CD8-positive, alpha-beta memory T cell (primary cell): Measurements from ENCODE around the gene COPZ2. TPM values are rescaled to one million over a fixed set of nuclear protein-coding genes. Genes with fewer than 3 reads are reported as not detected.
"Not testable (repeated sequence)": the region's sequence is repeated elsewhere in the genome, so short reads cannot be mapped to it uniquely, and the experiment has no call there.

Source experiments
- CTCF ChIA-PET: fragments of 350-600 bp; sonication (Branson Sonifier 250); formaldehyde crosslinking; loops from one replicate; lab custom pipeline; 2021; ENCODE audit warnings: antibody characterized with exemption; lab: Charles Lee
- POLR2A ChIA-PET: fragments of 350-600 bp; sonication (Branson Sonifier 250); formaldehyde crosslinking; loops from one replicate; lab custom pipeline; 2021; ENCODE audit warnings: antibody characterized with exemption; lab: Charles Lee
- DNase-seq, 5 donors: peaks; one replicate each; pipeline versions ENCODE4 v3.0.0 to v3.0.0-alpha.2; 2020 to 2022; ENCODE audit warnings: mixed read lengths in 1 of 5
- H3K27ac ChIP-seq: one replicate; pipeline ENCODE4 v1.7.0; 2013; ENCODE audit warnings: low read depth, mild to moderate bottlenecking, low read length, moderate library complexity
- H3K27me3 ChIP-seq: 2 replicates; pipeline ENCODE4 v1.7.0; 2013; ENCODE audit warnings: low read length, mild to moderate bottlenecking; ENCODE audit not compliant: insufficient read depth, poor library complexity, severe bottlenecking
- H3K36me3 ChIP-seq: 2 replicates; pipeline ENCODE4 v1.7.0; 2013; ENCODE audit warnings: mild to moderate bottlenecking, low read length, moderate library complexity; ENCODE audit not compliant: insufficient read depth
- H3K4me1 ChIP-seq: 2 replicates; pipeline ENCODE4 v1.7.0; 2013; ENCODE audit warnings: mild to moderate bottlenecking, low read length, moderate library complexity; ENCODE audit not compliant: insufficient read depth
- H3K4me3 ChIP-seq: 2 replicates; pipeline ENCODE4 v1.7.0; 2013; ENCODE audit warnings: mild to moderate bottlenecking, low read length
- H3K9me3 ChIP-seq: 2 replicates; pipeline ENCODE4 v1.7.0; 2013; ENCODE audit warnings: mild to moderate bottlenecking, low read length
- H3K27ac Mint-ChIP-seq, 8 donors: one replicate each; pipeline ENCODE4 v1.8.0; 2020 to 2021; ENCODE audit warnings: mixed read lengths in 8 of 8, mild to moderate bottlenecking in 6 of 8, inconsistent platforms in 3 of 8, moderate library complexity in 3 of 8
- H3K27me3 Mint-ChIP-seq, 2 donors: one replicate each; pipeline ENCODE4 v1.8.0; 2020 to 2021; ENCODE audit warnings: mixed read lengths in 2 of 2, mild to moderate bottlenecking in 1 of 2, moderate library complexity in 1 of 2
- H3K36me3 Mint-ChIP-seq, 3 donors: one replicate each; pipeline ENCODE4 v1.8.0; 2020 to 2021; ENCODE audit warnings: mixed read lengths in 3 of 3, inconsistent platforms in 1 of 3, mild to moderate bottlenecking in 1 of 3
- H3K4me1 Mint-ChIP-seq, 3 donors: one replicate each; pipeline ENCODE4 v1.8.0; 2020 to 2021; ENCODE audit warnings: mixed read lengths in 3 of 3, inconsistent platforms in 1 of 3, mild to moderate bottlenecking in 1 of 3
- H3K4me3 Mint-ChIP-seq, 7 donors: one replicate each; pipeline ENCODE4 v1.8.0; 2020 to 2021; ENCODE audit warnings: mixed read lengths in 7 of 7, mild to moderate bottlenecking in 6 of 7, moderate library complexity in 4 of 7, inconsistent platforms in 2 of 7
- H3K9me3 Mint-ChIP-seq, 5 donors: one replicate each; pipeline ENCODE4 v1.8.0; 2020 to 2022; ENCODE audit warnings: mixed read lengths in 5 of 5, mild to moderate bottlenecking in 3 of 5, moderate library complexity in 2 of 5, inconsistent platforms in 1 of 5
- polyA plus RNA-seq: library from polyadenylated mRNA; unstranded; fragments of 300-500 nt; fragmentation: Illumina TruSeq; gene quantifications from one replicate; pipeline ENCODE4 v1.2.3, GENCODE V29; 2021
- total RNA-seq, 2 experiments: library from RNA; stranded (reverse); gene quantifications; one replicate each; pipeline ENCODE4 v1.2.3, GENCODE V29; 2021

The COPZ2 gene
- total and polyA plus RNA-seq, 3 experiments from 2014 or later = 3.3 to 8.3 (median 7.6) TPM

DNA sequence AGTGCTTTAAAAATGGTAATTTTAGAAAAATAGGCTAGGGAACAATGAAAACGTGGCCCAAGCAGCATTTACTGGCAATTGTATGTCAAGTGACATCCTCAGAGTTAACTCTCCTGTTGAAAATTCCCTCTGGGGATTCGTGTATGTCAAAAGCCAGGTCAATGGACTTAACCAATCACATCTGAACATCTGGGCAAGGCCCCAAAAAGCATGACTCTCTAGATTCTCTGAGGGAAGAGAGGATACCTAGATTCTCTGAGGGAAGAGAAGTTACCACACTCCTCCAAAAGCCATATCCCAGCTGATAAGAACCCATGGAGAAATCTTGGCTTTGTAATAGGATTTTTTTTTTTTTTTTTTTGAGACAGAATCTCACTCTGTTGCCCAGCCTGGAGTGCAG lies 34.1 kb upstream of the COPZ2 start:
- H3K4me3 ChIP-seq = no peak overlapping the region
- H3K4me1 ChIP-seq = no peaks in the 10 kb centered on the region
- no peaks in the 10 kb centered on the region for H3K4me1 Mint-ChIP-seq
- no peaks in the 10 kb centered on the region for H3K27me3 Mint-ChIP-seq
- H3K27me3 ChIP-seq = no peaks in the 10 kb centered on the region
- H3K9me3 Mint-ChIP-seq = no peaks in the 10 kb centered on the region
- POLR2A ChIA-PET = interaction anchor here (0.5 kb wide), 1 partner anchor 177 kb away, joined by 4 read pairs; no protein-coding TSS in a partner anchor
- H3K9me3 ChIP-seq = no peaks in the 10 kb centered on the region
- no peak for DNase-seq
- peaks cover 0 to 63% (median 5%) of the 10 kb centered on the region in 3 donors for H3K36me3 Mint-ChIP-seq
- no peak overlapping the region for H3K27ac Mint-ChIP-seq
- no peak overlapping the region for H3K27ac ChIP-seq
- CTCF ChIA-PET = interaction anchor here (1.4 to 4.7 kb wide), 2 partner anchors 12 to 45 kb away, joined by 3 to 45 read pairs; no protein-coding TSS in a partner anchor
- peaks cover 10% of the 10 kb centered on the region for H3K36me3 ChIP-seq
- H3K4me3 Mint-ChIP-seq = no peak overlapping the region

GRCh38 chr17:48070195-48070594 lies 32.6 kb upstream of the COPZ2 start:
- Histone ChIP-seq H3K27ac (no peak overlapping the region), H3K4me1 (no peaks in the 10 kb centered on the region), H3K9me3 (no peaks in the 10 kb centered on the region), H3K27me3 (no peaks in the 10 kb centered on the region), H3K36me3 (peaks cover 9% of the 10 kb centered on the region), H3K4me3 (no peak overlapping the region)
- no peaks in the 10 kb centered on the region for H3K4me1 Mint-ChIP-seq
- H3K36me3 Mint-ChIP-seq = peaks cover 0 to 61% (median 5%) of the 10 kb centered on the region in 3 donors
- H3K9me3 Mint-ChIP-seq = no peaks in the 10 kb centered on the region
- no peaks in the 10 kb centered on the region for H3K27me3 Mint-ChIP-seq
- DNase-seq = no peak
- no peak overlapping the region for H3K27ac Mint-ChIP-seq
- CTCF ChIA-PET = no interaction called here
- H3K4me3 Mint-ChIP-seq = no peak overlapping the region
- POLR2A ChIA-PET = no interaction called here

DNA sequence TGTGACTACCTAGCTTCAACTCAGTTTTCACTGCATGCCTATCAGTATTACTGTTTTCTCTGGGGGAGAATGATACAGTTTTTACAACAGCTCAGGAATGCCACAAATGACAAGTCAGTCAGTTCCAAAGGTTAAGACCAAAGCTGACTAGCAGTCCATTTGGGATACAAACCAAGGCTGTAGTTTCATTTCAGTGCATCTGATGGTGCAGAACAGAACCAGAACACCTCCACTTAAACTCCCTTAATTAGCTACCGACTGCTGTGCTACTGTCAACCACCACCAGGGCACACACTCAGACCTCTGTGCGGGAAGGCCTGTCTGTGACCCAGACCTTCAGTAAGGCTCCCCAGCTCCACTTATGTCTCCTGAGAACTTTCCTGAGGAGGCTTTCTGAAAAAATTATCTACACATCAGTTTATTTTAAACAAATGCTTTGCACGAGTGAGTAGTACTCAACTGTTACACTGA lies 30.9 kb upstream of the COPZ2 start:
- Mint-ChIP-seq H3K4me1 (no peaks in the 10 kb centered on the region), H3K36me3 (peaks cover 0 to 65% (median 10%) of the 10 kb centered on the region in 3 donors), H3K4me3 (no peak overlapping the region), H3K27ac (peak overlapping the region in 1 of 8 donors; percentile 33), H3K9me3 (no peaks in the 10 kb centered on the region), H3K27me3 (no peaks in the 10 kb centered on the region)
- peaks cover 9% of the 10 kb centered on the region for H3K36me3 ChIP-seq
- H3K9me3 ChIP-seq = no peaks in the 10 kb centered on the region
- CTCF ChIA-PET = interaction anchor here (0.7 to 3.0 kb wide), 7 partner anchors 9 to 92 kb away, joined by 3 to 10 read pairs (median 4); no protein-coding TSS in a partner anchor
- no peaks in the 10 kb centered on the region for H3K4me1 ChIP-seq
- POLR2A ChIA-PET = no interaction called here
- H3K27me3 ChIP-seq = no peaks in the 10 kb centered on the region
- no peak overlapping the region for H3K27ac ChIP-seq
- no peak for DNase-seq
- H3K4me3 ChIP-seq = no peak overlapping the region

DNA sequence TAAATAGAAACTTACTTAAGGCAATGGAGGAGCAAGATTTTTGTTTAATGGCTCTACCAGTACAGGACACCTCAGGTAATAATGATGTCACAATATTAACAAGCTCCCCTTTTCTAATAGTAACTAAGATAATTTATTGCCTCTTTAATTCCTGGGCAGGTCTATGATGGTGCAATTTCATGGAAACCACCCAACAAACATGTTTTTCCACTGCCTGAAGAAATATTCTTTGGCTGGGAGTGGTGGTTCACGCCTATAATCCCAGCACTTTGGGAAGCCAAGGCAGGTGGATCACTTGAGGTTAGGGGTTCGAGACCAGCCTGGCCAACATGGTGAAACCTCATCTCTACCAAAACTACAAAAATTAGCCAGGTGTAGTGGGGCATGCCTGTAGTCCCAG lies 30.2 kb upstream of the COPZ2 start:
- H3K27ac Mint-ChIP-seq, H3K9me3 ChIP-seq, POLR2A ChIA-PET, H3K4me1 Mint-ChIP-seq, H3K4me1 ChIP-seq, H3K27me3 Mint-ChIP-seq, DNase-seq, H3K27ac ChIP-seq, H3K4me3 Mint-ChIP-seq, H3K4me3 ChIP-seq, H3K9me3 Mint-ChIP-seq, H3K36me3 ChIP-seq, H3K27me3 ChIP-seq: not testable (repeated sequence)
- peaks cover 0 to 66% (median 8%) of the 10 kb centered on the region in 3 donors for H3K36me3 Mint-ChIP-seq
- CTCF ChIA-PET = interaction anchor here (0.7 to 3.0 kb wide), 5 partner anchors 10 to 41 kb away, joined by 3 to 10 read pairs (median 7); no protein-coding TSS in a partner anchor

DNA sequence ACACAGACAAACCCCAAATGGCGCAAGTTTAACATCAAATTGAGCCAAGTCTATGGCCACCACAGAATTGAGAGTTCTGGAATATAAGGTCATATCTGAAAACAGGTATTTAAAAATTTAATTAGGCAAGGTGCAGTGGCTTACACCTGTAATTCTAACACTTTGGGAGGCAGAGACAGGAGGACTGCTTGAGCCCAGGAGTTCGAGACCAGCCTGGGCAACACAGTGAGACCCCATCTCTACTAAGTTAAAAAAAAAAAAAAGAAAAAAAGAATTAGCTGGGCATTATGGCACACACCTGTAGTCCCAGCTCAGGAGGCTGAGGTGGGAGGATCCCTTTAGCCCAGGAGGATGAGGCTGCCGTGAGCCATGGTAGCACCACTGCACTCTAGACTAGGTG lies 29.6 kb upstream of the COPZ2 start:
- no peaks in the 10 kb centered on the region for H3K9me3 ChIP-seq
- H3K4me3 ChIP-seq = no peak overlapping the region

DNA sequence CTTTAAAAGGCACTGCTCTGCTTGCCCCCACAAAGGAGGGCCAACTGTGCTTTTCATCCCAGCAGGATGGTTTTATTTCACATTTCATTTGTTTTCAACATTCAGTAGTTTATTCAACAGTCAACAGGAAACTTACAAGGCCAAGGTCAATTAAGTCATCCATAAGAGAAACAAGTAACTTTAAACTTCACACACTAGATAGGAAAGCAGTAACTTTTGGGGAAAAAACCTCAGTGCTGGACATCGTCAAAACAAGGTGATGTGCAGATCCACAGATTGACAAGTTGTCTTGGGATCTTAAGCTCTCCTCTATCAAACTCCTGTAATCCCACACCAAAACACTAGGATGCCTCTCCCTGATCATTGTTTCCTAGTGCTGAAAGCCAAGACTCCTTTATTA lies 29.1 kb upstream of the COPZ2 start:
- H3K9me3 ChIP-seq = no peaks in the 10 kb centered on the region
- no peak overlapping the region for H3K27ac ChIP-seq
- H3K27me3 ChIP-seq = no peaks in the 10 kb centered on the region
- Mint-ChIP-seq H3K27me3 (no peaks in the 10 kb centered on the region), H3K27ac (peak overlapping the region in 3 of 8 donors; percentile 2 to 60 (median 44)), H3K4me3 (no peak overlapping the region), H3K9me3 (no peaks in the 10 kb centered on the region), H3K36me3 (peaks cover 0 to 74% (median 8%) of the 10 kb centered on the region in 3 donors), H3K4me1 (no peaks in the 10 kb centered on the region)
- no peak overlapping the region for H3K4me3 ChIP-seq
- no peak for DNase-seq
- H3K4me1 ChIP-seq = no peaks in the 10 kb centered on the region
- H3K36me3 ChIP-seq = peaks cover 19% of the 10 kb centered on the region
- ChIA-PET POLR2A (no interaction called here), CTCF (interaction anchor here (3.0 kb wide), 1 partner anchor 40 kb away, joined by 10 read pairs; no protein-coding TSS in a partner anchor)

More for the DNA sequence above, 29.6 kb upstream of the COPZ2 start:
- Mint-ChIP-seq H3K4me1 (no peaks in the 10 kb centered on the region), H3K27ac (no peak overlapping the region), H3K4me3 (no peak overlapping the region), H3K36me3 (peaks cover 0 to 70% (median 8%) of the 10 kb centered on the region in 3 donors), H3K9me3 (no peaks in the 10 kb centered on the region), H3K27me3 (no peaks in the 10 kb centered on the region)
- H3K27ac ChIP-seq = no peak overlapping the region
- H3K27me3 ChIP-seq = no peaks in the 10 kb centered on the region
- peaks cover 13% of the 10 kb centered on the region for H3K36me3 ChIP-seq
- DNase-seq = no peak
- no peaks in the 10 kb centered on the region for H3K4me1 ChIP-seq
- CTCF ChIA-PET = interaction anchor here (1.5 to 3.0 kb wide), 3 partner anchors 13 to 40 kb away, joined by 7 to 10 read pairs (median 9); no protein-coding TSS in a partner anchor
- POLR2A ChIA-PET = no interaction called here

GRCh38 chr17:48066192-48066591 lies 28.6 kb upstream of the COPZ2 start:
- no peaks in the 10 kb centered on the region for H3K27me3 ChIP-seq
- H3K27me3 Mint-ChIP-seq = no peaks in the 10 kb centered on the region
- H3K36me3 ChIP-seq = peaks cover 22% of the 10 kb centered on the region
- no peak overlapping the region for H3K4me3 ChIP-seq
- H3K36me3 Mint-ChIP-seq = peaks cover 0 to 74% (median 8%) of the 10 kb centered on the region in 3 donors
- peaks cover 0 to 2% (median 0%) of the 10 kb centered on the region in 3 donors for H3K4me1 Mint-ChIP-seq
- H3K9me3 Mint-ChIP-seq = no peaks in the 10 kb centered on the region
- CTCF ChIA-PET = interaction anchor here (1.2 to 3.0 kb wide), 4 partner anchors 14 to 39 kb away, joined by 4 to 10 read pairs (median 6); no protein-coding TSS in a partner anchor
- H3K27ac Mint-ChIP-seq = peak overlapping the region in 1 of 8 donors; percentile 5
- POLR2A ChIA-PET = no interaction called here
- H3K9me3 ChIP-seq = no peaks in the 10 kb centered on the region
- no peak overlapping the region for H3K27ac ChIP-seq
- H3K4me1 ChIP-seq = no peaks in the 10 kb centered on the region
- H3K4me3 Mint-ChIP-seq = no peak overlapping the region
- DNase-seq = no peak

DNA sequence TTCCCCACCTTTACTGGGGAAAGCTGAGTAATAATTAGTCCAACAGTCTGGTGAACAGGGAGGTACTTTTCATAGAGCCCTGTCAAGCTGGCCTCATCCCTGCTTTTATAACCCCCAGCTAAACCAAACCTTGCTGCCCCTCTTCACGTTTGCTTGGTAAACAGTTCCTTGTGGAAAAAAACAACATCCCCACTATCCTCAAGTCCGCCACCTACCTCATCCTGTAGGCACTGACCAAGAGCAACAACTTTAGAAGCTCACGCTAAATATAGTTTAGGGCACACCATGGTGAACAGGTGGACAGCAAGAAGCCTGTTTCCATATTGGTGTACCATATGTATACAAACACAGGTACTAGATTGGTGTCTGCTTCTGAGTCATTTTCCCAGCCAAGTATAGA lies 27.0 kb upstream of the COPZ2 start:
- Mint-ChIP-seq H3K27me3 (no peaks in the 10 kb centered on the region), H3K4me1 (peaks cover 0 to 2% (median 0%) of the 10 kb centered on the region in 3 donors), H3K4me3 (no peak overlapping the region), H3K27ac (peak overlapping the region in 2 of 8 donors; percentile 52 to 74), H3K9me3 (no peaks in the 10 kb centered on the region), H3K36me3 (peaks cover 0 to 75% (median 13%) of the 10 kb centered on the region in 3 donors)
- H3K9me3 ChIP-seq = no peaks in the 10 kb centered on the region
- ChIA-PET CTCF (interaction anchor here (1.3 to 2.1 kb wide), 3 partner anchors 16 to 38 kb away, joined by 4 to 8 read pairs (median 5); no protein-coding TSS in a partner anchor), POLR2A (no interaction called here)
- H3K27me3 ChIP-seq = no peaks in the 10 kb centered on the region
- no peak overlapping the region for H3K27ac ChIP-seq
- no peaks in the 10 kb centered on the region for H3K4me1 ChIP-seq
- peaks cover 20% of the 10 kb centered on the region for H3K36me3 ChIP-seq
- H3K4me3 ChIP-seq = no peak overlapping the region
- DNase-seq = no peak
